ENCODE data around the gene DMRT3.
"Not testable (repeated sequence)": the region's sequence is repeated elsewhere in the genome, so short reads cannot be mapped to it uniquely, and the experiment has no call there.

The DMRT3 gene

DNA sequence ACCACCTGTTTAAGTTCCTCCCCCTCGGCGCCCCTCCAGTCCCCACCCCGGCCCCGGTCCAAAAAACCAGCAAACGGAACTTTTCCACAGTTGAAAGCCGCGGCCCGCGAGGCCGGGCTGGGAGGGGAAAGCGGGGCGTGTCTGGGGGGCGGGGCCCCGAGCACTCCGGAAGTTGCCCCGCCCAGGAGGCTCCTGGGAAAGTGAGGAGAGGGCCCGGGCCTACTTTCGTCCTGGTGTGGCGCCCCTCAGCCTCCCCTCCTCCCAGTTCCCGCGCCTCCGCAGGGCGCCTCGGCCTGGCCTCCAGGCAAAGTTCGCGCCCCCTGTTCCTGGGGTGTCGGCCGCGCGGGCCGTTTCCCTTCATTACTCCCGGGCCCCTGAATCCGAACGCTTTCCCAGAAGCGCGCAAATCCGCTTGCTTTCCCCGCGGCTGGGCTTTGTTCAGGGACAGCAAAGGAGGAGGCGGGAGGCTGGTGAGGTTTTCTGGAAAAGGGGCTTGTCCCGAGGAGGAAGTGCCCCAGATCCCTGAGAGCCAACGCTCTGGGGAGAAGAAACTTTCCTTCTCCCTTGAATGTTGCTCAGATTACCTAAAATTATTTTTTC, 4.5 kb upstream of the DMRT3 start:
- DNase-seq = no peak

DNA sequence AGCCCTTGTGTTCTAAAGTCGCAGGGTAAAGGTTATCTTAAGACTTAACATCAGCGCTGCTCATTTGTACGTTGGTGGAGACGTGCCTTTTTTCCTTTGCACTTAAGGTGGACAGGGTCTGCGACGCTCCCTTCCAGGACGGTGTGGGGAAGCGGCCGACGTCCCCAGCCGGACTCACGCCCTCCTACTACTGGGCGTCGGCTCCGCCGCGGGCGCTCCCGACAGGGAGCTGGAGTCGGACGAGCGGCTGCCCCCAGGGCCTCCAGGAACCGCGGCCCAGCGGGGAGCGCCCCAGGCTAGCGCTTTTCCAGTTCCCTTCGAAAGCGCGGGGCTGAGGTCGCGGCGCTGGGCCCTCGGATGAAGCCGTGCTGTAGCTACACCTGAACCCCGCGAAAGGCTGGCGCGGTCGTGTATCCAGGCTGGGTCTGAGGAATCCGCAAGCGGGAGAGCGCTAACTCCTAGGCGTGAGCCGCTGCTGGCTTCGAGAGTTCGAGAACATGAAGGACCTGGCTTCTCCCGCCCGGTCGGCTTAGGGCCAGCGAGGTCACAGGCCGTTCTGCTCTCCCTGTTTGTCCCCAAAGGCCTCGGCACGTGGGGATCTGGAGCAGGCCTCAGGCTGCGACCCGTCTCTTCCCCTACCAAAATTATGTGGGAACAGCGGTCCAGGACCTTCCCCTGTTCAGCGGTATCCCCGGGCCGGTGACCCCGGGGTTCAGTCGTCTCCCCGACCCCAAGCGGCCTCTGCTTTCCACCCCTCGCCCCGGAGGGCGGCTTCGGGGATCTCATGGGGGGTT, 3.8 kb upstream of the DMRT3 start:
- DNase-seq = no peak

DNA sequence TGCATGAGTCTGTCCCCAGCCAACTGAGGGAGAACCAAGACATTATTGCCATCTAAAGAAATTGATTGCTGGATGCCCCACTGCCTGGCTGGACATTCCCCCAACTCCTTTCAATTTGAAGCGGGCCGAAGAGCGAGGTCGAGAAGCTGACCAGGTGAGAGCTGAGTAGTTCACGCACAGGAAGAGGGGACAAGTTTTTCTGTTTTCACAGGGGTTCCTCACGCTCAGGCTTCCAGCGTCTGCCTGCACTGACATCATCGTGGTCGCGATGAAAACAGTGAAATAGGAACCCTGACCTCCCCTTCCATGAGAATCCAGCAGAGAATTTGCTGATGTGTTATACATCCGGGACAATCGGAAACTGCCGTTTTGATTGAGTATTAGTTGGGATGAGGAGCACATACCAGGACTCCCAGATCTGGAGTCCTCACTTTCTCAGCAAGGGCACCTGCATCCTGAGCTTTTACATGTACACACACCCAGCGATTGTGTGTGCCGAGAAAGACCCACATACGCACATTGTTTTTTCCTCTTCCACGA, 3.1 kb upstream of the DMRT3 start:
- DNase-seq = no peak

DNA sequence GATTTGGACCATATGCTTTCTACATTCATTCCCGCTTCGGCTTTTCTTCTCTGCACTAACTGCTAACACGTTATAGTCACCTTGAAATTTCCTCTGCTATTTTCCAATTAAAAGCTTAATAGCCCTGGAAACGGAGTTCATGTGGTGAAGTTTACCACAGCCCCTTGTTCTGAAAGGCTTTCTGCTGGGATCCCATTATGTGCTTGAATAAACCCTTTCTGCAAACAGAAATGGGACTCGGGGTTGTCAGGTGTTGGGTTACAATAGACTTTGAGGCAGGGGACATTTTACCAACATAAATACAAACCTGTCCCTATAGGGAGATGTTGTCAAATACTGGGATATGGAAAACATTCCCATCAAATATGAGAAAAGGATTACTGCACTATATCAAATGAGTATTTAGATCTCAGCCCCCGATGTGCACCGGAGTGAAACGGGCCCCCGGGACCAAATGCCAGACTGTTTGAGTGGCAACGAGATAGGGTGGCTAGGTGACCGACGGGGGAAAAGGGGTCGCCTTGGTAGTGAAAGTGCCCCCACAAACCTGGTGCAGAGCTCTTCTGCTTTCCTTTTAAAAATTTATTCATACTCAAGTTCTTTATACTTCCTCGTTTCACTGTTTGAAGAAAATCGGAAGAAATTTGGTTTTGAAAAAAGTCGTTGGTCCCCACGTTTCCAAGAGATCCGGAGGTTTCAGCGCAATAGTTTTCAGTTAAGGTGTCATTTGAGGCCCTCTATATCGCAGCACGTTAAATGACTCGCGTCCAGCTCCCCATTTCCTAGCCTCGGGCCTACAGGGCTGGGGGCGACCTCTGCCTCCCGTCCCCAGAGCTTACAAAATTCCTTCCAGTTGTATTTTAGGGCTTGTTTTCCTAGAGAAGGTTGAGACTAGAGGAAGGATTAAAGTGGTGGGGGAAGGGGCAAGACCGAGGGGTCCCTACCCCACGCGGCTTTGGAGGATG, 2.1 kb upstream of the DMRT3 start:
- DNase-seq = no peak

DNA sequence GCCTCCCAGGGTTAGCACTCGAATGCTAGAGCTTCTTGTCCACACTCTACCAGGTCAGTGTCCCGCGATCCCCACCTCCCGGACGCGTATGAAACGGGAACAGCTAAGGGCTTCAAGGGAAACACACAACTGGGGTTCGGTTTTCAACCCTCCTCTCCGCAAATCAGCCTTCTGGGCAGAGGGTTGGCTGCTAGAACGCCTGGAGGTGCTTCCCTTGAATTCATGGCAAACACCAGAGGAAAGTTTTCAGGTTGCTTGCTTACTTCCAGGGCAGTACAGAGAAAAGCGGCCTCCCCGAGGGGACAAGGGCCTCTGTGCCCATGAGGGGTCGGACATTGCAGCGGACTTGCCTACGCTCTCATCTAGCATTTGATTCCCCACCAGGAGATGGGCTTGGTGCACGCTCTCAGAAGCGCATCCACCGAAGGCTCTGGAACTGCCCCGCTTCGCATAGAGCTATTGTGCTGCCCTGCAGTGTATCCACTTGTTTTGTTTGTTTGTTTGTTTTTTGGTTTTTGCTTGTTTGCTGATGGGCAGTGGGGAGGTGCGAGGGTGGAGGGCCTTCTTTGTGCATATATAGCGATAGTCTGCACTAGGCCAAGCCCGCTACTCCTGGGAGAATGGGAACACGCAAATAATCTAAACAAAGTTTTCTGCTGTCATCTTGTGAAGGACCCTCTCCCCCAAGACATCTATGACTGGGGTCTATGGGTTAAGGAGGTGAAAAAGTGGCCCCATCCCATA, 1.3 kb upstream of the DMRT3 start:
- no peak for DNase-seq

DNA sequence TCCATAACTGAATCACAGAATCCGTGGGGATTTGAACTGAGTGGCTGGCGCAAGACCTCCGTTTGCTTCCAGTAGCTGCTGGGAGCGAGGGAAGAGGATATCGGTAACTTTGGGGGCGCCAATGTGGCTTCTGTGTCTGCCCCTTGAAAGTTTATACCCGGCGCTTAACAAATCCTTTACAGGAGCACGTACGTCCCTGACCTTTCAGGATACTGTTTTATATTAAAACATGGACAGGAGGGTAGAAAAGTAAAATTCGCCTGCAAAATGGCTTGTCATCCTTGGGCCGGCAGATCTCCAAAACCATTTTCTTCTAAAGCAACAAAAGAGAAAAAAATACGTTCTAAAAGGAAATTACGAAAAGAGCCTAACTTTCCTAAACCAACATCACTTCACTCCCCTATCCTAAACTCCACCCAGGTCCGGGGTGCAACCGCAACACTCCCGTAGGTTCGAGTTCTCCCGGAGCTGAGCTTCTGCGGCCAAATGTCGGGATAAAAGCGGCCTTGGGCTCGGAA, 656 bp upstream of the DMRT3 start:
- no peak for DNase-seq

DNA sequence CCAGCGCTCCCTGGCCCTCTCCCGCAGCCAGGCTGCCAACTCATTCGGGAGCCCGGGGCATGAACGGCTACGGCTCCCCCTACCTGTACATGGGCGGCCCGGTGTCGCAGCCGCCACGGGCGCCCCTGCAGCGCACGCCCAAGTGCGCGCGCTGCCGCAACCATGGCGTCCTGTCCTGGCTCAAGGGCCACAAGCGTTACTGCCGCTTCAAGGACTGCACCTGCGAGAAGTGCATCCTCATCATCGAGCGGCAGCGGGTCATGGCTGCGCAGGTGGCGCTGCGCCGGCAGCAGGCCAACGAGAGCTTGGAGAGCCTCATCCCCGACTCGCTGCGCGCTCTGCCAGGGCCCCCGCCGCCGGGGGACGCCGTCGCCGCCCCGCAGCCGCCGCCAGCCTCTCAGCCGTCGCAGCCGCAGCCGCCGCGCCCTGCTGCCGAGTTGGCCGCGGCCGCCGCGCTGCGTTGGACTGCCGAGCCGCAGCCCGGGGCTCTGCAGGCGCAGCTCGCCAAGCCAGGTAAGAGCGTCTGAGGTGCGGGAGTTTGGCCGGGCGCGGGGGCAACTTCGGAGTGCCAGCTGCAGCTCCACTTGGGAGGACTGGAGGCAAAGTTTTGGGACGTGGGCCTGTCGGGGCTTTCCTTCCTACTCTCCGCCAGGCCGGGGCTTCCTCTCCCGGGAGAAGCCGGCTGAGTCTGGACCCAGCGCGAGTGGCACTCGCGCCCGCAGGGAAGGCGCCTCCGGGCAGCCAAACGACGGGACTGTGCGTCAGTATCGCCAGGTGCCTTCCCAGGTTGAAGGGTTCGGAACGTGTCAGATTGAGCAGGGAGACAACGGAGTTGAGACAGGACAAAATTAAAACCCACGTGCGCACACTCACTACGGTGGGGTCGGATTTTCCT, 735 bp downstream of the DMRT3 start:
- DNase-seq = no peak

DNA sequence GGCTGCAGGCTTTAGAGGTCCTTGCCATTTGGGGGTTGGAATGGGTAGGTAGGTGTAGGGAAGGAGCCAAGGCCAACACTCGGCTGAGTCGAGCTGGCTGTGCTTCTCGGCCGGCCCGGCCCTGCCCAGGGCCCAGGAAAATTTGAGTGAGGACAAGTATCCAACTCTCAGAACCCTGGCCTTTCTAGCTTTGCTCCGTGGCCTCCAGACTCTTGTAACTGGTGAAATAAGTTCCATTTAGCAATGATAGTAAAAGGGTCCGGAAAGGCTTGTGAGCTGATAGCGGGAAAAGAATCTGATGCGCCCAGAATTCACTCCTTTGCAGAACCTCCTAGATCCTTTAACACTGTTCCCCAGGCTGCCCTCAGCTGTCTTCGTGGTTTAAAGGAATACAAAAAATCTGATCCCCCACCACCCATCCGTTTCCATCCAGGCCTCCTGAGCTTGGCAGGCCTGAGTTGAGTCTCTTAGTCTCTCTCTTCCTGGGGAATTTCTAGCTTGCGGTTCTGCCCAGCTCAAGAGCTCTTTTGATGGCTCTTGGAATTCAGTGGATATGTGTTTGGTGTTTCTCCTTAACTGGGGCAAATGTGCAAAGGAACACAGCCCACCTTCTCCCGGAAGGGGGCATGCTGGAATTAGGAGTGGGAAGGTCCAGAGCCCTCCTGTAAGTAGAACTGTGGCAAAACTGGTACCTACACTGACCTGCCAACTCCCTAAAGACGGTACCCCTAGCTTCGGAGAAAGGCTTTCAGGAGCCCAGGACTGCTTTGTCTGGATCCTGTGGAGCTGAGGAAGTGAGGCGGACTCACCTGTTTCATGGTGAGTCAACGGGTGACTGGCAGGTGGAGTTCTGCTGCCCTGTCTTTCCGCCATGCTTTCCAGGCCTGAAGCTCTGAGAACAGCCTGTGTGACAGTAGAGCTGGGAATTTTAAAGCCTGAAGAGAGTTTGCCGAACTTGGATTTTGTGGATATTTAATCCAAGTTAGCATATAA, 1.7 kb downstream of the DMRT3 start:
- DNase-seq = no peak

DNA sequence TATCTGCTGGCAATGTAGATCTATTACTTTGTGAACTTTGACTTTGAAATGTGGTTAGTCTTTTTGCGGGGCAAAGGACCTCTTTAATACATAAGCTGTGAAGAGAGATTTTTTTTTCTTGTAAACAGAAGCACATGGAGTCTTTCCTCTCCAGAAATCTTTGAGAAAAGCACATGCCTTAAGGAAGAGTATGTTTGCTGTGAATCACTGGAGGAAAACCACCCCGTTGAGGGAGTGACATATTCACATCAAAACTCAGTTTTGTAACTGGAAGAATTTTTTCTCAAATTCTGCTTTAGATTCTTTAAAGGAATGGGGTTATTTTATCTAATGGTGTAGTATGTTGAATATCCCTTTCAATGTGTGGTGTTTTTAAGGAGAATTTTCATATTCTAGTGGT, 3.5 kb downstream of the DMRT3 start:
- DNase-seq = no peak

DNA sequence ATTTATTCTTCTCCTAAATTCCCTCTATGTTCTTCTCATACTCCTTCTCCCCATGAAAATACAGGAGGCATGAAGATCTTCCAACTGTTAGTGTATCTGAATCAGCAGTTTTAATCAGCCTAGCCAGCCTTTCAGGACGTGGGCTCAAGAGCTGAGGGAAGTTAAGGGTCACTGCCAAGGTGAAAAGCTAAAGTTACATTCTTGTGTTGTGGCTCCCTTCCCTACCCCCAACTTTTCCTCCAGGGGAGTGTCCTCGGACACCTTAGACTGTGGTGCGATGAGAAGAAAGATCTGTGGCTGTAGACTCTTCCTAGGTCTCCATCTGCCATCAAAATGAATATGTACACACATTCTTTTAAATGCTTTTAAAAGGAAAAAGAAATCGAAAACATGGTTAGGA, 4.2 kb downstream of the DMRT3 start:
- no peak for DNase-seq

DNA sequence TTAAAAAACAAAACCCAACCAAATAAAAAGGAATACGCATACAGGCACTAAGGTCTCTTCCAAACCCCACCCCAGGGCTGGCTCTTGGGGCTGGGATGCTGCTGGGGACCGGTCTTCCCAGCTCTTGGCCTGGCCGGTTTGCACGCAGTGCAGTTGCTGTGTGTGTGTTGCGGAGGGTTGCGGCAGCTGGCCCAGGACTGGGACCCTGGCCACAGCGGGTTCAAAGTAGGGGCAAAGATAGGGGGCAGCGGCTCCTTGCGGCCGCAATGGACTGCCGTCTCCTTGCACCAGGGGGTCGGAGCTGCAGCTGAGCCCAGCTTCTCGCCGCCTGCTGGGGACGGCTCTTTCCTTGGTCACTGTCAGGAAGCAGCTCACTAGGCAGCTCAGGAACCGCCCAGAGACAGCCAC, 5.0 kb downstream of the DMRT3 start:
- no peak for DNase-seq

DNA sequence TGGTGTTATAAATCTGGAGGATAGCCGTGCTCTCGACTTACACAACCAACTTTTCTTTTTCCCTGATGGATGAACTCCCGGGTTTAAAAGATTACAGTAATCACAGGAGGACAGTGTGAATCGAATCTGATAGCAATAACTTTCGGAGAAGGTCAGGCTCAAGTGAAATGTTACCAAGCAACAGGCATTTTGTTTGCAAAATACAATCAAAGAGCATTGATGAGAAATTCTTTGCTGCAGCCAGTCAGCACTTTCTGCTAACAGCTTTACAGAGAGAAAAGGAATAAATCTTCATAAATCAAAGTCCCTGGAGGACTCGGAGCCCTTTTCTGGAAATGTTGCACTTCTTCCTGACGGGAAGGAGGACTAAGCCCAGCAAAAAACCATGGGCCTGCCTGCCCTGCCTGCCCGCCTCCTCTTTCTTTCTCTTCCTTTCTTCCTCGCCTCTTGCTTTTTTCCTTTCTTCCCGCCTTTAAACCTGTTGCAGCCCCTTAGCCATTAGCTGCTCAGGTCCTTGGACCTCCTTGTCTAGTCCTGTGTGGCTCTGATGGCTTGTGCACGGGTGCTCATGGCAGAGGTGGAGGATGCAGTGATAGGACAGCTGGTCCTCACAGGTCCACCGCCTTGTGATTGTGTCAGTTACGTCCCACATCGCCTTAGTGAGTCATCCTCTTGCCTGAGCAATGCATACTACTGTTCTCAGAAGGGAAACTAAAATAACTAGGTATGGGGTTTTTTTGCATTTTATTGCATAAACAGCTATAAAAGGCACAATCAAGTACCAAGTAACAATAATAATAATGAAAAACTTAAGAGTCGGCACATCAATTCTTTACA, 6.2 kb downstream of the DMRT3 start:
- DNase-seq = no peak

DNA sequence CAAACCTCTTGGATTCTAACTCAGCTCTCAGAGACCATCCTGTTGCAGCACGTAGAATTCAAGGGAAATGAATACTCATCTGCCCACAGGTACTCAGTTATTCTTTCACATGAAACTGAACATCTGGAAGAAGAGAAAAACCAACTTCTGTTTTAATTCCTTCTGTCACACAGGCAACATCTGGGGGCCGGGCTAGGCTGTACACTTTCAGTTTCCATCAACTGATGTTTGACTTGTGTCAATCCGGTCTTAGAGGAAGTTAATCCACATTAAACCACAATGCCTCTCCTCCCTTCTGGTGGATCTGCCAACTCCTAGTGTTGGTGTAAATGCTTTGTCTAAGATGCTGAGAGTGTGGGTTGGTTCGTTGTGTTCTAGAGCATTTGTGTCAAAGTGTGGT, 17.6 kb downstream of the DMRT3 start:
- no peak for DNase-seq

DNA sequence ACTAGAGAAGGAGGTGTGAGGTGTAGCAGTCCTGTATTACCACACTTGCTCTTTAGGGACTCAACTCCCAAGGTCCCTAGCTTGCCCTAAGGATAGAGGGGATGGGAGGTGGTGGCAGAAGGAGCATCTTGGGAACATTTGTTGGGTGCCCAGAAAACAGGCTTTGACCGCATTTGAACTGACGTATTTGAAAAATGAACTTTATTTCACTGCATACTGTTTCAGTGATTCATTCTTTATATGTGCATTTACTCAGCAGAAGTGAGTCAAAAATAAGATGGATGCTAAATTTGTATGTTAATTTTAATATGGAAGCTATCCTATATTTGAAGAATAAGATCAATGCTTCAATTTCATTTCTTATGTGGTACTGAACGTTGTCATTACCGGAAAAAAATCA, 18.7 kb downstream of the DMRT3 start:
- no peak for DNase-seq

DNA sequence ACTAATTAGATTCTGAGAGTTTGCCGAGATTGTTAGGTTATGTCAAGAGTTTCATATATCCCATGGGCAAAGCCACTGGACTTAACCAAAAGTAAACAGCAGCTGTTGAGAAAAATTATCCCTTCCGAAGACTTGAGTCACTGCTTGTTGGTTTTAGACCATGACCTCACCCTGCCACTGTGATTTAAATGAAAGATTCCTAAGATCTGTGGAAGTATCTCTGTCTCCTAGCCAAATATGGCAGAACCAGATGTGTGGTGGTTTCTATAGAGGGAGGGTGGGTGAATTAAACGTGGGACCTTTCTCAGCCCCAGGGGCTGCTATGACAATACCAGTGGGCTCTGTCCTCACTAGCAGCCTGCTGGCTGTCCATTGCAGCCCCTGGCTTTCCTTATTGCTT, 19.3 kb downstream of the DMRT3 start:
- no peak for DNase-seq

DNA sequence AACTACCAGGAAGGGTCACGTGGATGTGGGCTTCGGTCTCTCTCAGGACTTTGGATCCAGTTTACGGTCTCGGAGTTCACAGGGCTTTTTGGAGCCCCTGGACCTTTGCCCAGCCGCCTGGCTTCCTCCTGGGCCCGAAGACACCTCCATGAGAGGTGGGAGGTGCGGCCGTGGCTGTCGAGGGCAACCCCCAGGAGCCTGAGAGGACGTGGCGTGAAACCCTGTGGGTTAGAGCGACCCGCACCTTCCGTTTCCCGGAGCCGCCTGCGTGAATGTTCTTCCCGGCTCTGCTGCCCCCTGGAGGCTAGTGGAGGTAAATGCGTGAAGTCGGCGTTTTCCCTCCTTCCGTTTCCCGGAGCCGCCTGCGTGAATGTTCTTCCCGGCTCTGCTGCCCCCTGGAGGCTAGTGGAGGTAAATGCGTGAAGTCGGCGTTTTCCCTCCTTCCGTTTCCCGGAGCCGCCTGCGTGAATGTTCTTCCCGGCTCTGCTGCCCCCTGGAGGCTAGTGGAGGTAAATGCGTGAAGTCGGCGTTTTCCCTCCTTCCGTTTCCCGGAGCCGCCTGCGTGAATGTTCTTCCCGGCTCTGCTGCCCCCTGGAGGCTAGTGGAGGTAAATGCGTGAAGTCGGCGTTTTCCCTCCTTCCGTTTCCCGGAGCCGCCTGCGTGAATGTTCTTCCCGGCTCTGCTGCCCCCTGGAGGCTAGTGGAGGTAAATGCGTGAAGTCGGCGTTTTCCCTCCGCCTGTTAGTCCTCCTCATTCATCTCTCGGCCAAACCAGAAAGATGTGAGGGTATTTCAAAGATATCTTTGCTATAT, 22.1 kb downstream of the DMRT3 start:
- DNase-seq = not testable (repeated sequence)

DNA sequence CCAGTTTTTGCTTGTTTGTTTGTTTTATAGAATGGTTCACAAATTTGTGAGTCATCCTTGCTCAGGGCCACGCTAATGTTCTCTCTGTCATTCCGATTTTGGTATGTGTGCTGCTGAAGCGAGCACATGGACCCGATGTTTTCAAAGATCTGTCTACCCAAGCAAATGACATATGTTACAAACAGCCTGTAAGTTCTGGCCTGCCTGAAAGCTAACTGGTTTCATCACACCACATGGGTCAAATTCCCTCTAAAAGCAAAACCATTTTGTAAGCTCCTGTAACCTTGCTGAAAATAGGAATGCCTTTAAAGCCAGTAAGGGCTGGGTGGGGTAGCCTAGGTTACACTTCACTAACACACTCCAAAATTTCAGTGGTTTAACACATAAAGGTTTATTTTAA, 25.4 kb downstream of the DMRT3 start:
- no peak for DNase-seq

DNA sequence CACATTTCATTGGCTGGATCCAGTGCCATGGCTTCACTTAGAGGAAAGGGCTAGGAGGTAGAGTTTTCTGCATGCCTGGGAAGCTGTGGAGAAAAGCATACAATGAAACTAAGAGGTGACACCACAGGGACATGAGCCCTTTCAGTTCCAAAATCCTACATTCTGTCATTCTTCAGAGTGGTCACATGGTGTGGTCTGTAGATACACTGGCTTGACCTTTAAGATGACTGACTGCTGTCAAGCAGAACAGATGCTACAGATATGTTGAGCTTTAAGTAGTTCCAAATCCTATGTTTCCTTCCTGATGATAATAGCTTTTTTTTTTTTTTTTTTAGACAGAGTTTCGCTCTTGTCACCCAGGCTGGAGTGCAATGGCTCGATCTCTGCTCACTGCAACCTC, 26.2 kb downstream of the DMRT3 start:
- DNase-seq = no peak
